Adrenal gland (tissue), 12 donors: ENCODE measurements around the gene ANKRD11. TPM values are rescaled to one million over a fixed set of nuclear protein-coding genes. Genes with fewer than 3 reads are reported as not detected.
A peak's percentile ranks its signal among the peaks of the same experiment; 100 is the strongest.
"Not testable (repeated sequence)": the region's sequence is repeated elsewhere in the genome, so short reads cannot be mapped to it uniquely, and the experiment has no call there.

Experiments
- DNase-seq, 7 donors: peaks; one replicate each; pipeline ENCODE4 v3.0.0-alpha.2; 2019 to 2020
- H3K27ac ChIP-seq, 5 donors: fragments of 200-600 bp; sonication (generic) in 4 of 5; 1 replicate in 3 of 5; 2 replicates in 2 of 5; pipeline versions ENCODE4 v1.5.1 to v1.8.0; 2016 to 2020; ENCODE audit warnings: mild to moderate bottlenecking in 1 of 5
- H3K27me3 ChIP-seq: fragments of 200-600 bp; 2 replicates; pipeline ENCODE4 v1.8.0; 2021
- H3K36me3 ChIP-seq, 2 donors: fragments of 200-600 bp; replicated peaks in 1 of 2; 1 replicate in 1 of 2; 2 replicates in 1 of 2; pipeline versions ENCODE4 v1.5.1 to v1.8.0; 2018 to 2022
- H3K4me1 ChIP-seq, 2 donors: fragments of 200-600 bp; replicated peaks in 1 of 2; 1 replicate in 1 of 2; 2 replicates in 1 of 2; pipeline versions ENCODE4 v1.5.1 to v1.8.0; 2018 to 2021
- H3K4me3 ChIP-seq, 4 donors: fragments of 200-600 bp; sonication (generic) in 3 of 4; one replicate each; pipeline ENCODE4 v1.5.1; 2016 to 2018
- H3K9me3 ChIP-seq, 3 donors: fragments of 200-600 bp; sonication (generic) in 1 of 3; replicated peaks in 1 of 3; 1 replicate in 2 of 3; 2 replicates in 1 of 3; pipeline versions ENCODE4 v1.5.1 to v1.8.0; 2016 to 2021
- CTCF ChIP-seq, 6 experiments: fragments of 450-650 bp in 4 of 6; fragments of 200-600 bp in 2 of 6; sonication (generic) in 1 of 6; IDR thresholded peaks; 1 replicate in 5 of 6; 2 replicates in 1 of 6; pipeline versions ENCODE4 v1.5.1 to v1.8.0; 2016 to 2021; ENCODE audit warnings: antibody characterized with exemption in 6 of 6, mild to moderate bottlenecking in 2 of 6, moderate library complexity in 1 of 6
- POLR2A ChIP-seq, 2 donors: fragments of 450-650 bp; IDR thresholded peaks; one replicate each; pipeline ENCODE4 v1.6.1; 2017; ENCODE audit warnings: antibody characterized with exemption in 2 of 2, mild to moderate bottlenecking in 2 of 2, moderate library complexity in 1 of 2
- WGBS, 4 donors: extraction: QIAGEN DNeasy Blood & Tissue Kit in 2 of 4; methylation state at CpG; one replicate each; pipeline versions ENCODE4 v1.1.5 to v1.1.7; 2013 to 2017; 5-methylcytosine and 5-hydroxymethylcytosine counted together
- intact Hi-C, 2 donors: fragments of 100-400 bp; cut with DNase I; formaldehyde crosslinking; loops; one replicate each; pipeline versions ENCODE4 v1.14.1 to v1.15.0; 2022 to 2023
- polyA plus RNA-seq, 3 donors: library from polyadenylated mRNA; stranded (reverse); fragments of 200-250 nt in 2 of 3; fragments of 350-450 nt in 1 of 3; fragmentation: Illumina TruSeq in 1 of 3; extraction: RNeasy Lipid Tissue Mini Kit (QIAGEN cat#74804) in 1 of 3; gene quantifications; one replicate each; pipeline ENCODE4 v1.2.3, GENCODE V29; 2013 to 2014
- total RNA-seq, 9 donors: library from RNA; depleted of rRNA in 4 of 9; stranded (reverse); fragments of >200 nt in 4 of 9; fragments of 120-200 nt in 1 of 9; fragmentation: NEBNext Ultra II Directional in 1 of 9; extraction: Animal tissue kit (Norgen Biotek cat#: 25700) in 1 of 9; gene quantifications; one replicate each; pipeline versions ENCODE4 v1.1.0 to v1.2.4, GENCODE V29; 2013 to 2023
- donor health status: healthy with polysubstance abuse.
- donor health status: Bipolar disorder and iron deficiency.
- donor health status: DM: yes; HTN: yes; CAD: no.
- donor health status: DM: no; HTN: no; CAD: no.
- donor health status: DM: no; HTN: no; CAD: no.
- donor health status: DM: yes; HTN: yes; CAD: no.

ANKRD11 gene
- total and polyA plus RNA-seq, 12 donors: 29.7 to 127 (median 80.1) TPM

GRCh38 chr16:89386306-89387185 lies 103.8 kb downstream of the ANKRD11 start:
- Histone ChIP-seq H3K36me3 (no peaks in the 10 kb centered on the region), H3K4me3 (no peak overlapping the region), H3K9me3 (no peaks in the 10 kb centered on the region), H3K27ac (no peak overlapping the region), H3K27me3 (no peaks in the 10 kb centered on the region), H3K4me1 (peaks cover 20 to 27% of the 10 kb centered on the region in 2 donors)
- DNase-seq: no peak
- WGBS, 4 donors: 76 to 80% (median 78%) methylated on average over 17 to 21 of the region's 21 CpGs
- TF ChIP-seq CTCF (IDR thresholded peaks at IDR 0.05) (no peak), POLR2A (IDR thresholded peaks at IDR 0.05) (no peak)
- intact Hi-C loops: no loop called here

- Histone ChIP-seq H3K4me1 (peaks cover 20 to 30% of the 10 kb centered on the region in 2 donors), H3K9me3 (no peaks in the 10 kb centered on the region), H3K27me3 (no peaks in the 10 kb centered on the region), H3K36me3 (no peaks in the 10 kb centered on the region), H3K27ac (no peak overlapping the region), H3K4me3 (no peak overlapping the region)
- WGBS, 4 donors: 88 to 95% (median 94%) methylated on average over 8 to 21 of the region's 21 CpGs
- no peak for DNase-seq
- intact Hi-C loops: no loop called here
- TF ChIP-seq POLR2A (IDR thresholded peaks at IDR 0.05) (no peak), CTCF (IDR thresholded peaks at IDR 0.05) (no peak)
These were observed 104.6 kb downstream of the ANKRD11 start for GRCh38 chr16:89385712-89386111.

- Histone ChIP-seq H3K9me3 (no peaks in the 10 kb centered on the region), H3K27me3 (no peaks in the 10 kb centered on the region), H3K36me3 (no peaks in the 10 kb centered on the region), H3K4me1 (peaks cover 23 to 40% of the 10 kb centered on the region in 2 donors), H3K4me3 (no peak overlapping the region), H3K27ac (no peak overlapping the region)
- DNase-seq: no peak
- 88 to 94% (median 91%) methylated on average over 12 of the region's 12 CpGs for WGBS, 4 donors
- intact Hi-C loops: no loop called here
- TF ChIP-seq POLR2A (IDR thresholded peaks at IDR 0.05): no peak
- TF ChIP-seq CTCF (IDR thresholded peaks at IDR 0.05): no peak
These were observed 106.1 kb downstream of the ANKRD11 start for GRCh38 chr16:89384282-89384681.

GRCh38 chr16:89383095-89384003 lies 107.0 kb downstream of the ANKRD11 start:
- 45 to 49% (median 48%) methylated on average over 26 to 29 of the region's 29 CpGs for WGBS, 4 donors
- H3K27me3 ChIP-seq: no peaks in the 10 kb centered on the region
- TF ChIP-seq POLR2A (IDR thresholded peaks at IDR 0.05) (peak in 1 of 2 donors; percentile 28), CTCF (IDR thresholded peaks at IDR 0.05) (no peak)
- no peaks in the 10 kb centered on the region for H3K36me3 ChIP-seq
- peaks cover 32 to 49% of the 10 kb centered on the region in 2 donors for H3K4me1 ChIP-seq
- intact Hi-C loops: no loop called here
- H3K4me3 ChIP-seq: no peak overlapping the region
- H3K27ac ChIP-seq: peak overlapping the region; percentile 39 to 79 (median 68)
- no peaks in the 10 kb centered on the region for H3K9me3 ChIP-seq
- DNase-seq: peak; percentile 68 to 87 (median 81)

GRCh38 chr16:89382555-89382954 lies 107.8 kb downstream of the ANKRD11 start:
- Histone ChIP-seq H3K27ac (peak overlapping the region; percentile 39 to 79 (median 68)), H3K4me1 (peaks cover 33 to 51% of the 10 kb centered on the region in 2 donors)
- DNase-seq, H3K4me3 ChIP-seq, H3K9me3 ChIP-seq, H3K36me3 ChIP-seq, H3K27me3 ChIP-seq, intact Hi-C loops: not testable (repeated sequence)
- WGBS, 4 donors: 53 to 70% (median 64%) methylated on average over 5 of the region's 5 CpGs
